ENCODE data around the gene SPTBN1.

DNA sequence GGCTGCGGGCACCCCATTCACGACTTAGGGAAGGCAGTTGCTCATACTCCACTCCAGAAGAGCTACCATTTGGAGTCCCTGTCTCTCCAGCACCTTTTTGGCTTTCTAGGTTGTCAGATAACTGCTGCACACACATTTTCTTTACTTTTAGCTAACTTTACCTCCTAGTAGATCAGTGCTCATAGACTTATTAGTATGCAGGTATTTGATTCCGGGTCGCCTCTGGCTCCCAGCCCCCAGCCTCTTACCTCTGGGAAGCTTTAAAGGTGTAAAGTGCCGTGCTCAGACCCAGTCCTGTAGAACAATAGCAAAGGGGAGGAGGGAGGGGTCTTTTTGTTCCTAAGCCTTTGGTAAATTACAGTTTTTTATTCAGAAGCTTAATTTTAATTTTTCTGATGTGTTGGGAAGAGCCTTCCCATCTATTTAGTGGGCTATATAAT, 102.9 kb downstream of the SPTBN1 start:
- TF ChIP-seq, protein P1, sequence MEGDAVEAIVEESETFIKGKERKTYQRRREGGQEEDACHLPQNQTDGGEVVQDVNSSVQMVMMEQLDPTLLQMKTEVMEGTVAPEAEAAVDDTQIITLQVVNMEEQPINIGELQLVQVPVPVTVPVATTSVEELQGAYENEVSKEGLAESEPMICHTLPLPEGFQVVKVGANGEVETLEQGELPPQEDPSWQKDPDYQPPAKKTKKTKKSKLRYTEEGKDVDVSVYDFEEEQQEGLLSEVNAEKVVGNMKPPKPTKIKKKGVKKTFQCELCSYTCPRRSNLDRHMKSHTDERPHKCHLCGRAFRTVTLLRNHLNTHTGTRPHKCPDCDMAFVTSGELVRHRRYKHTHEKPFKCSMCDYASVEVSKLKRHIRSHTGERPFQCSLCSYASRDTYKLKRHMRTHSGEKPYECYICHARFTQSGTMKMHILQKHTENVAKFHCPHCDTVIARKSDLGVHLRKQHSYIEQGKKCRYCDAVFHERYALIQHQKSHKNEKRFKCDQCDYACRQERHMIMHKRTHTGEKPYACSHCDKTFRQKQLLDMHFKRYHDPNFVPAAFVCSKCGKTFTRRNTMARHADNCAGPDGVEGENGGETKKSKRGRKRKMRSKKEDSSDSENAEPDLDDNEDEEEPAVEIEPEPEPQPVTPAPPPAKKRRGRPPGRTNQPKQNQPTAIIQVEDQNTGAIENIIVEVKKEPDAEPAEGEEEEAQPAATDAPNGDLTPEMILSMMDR (IDR thresholded peaks at IDR 0.05) = no peak
- no peak for TF ChIP-seq POLR2A (IDR thresholded peaks at IDR 0.05)
